HCT116 (cell line): ENCODE results near the gene KANK2. TPM values are rescaled to one million over a fixed set of nuclear protein-coding genes. Genes with fewer than 3 reads are reported as not detected.

Source experiments
- ATAC-seq: fragments of 200-7000 bp; cut with Tn5 transposase; 2 replicates; pipeline ENCODE4 v1.9.1; 2020; ENCODE audit warnings: mild to moderate bottlenecking, moderate library complexity
- BruUV-seq: library from RNA; stranded (reverse); fragments of 400-500 nt; replicated peaks from 2 replicates; lab custom pipeline; 2021; lab: Mats Ljungman, UMichigan
- CTCF ChIA-PET: fragments of 300-600 bp; sonication (Branson Sonifier 250); formaldehyde crosslinking; loops from one replicate; lab custom pipeline; 2021; ENCODE audit warnings: antibody characterized with exemption; lab: Charles Lee
- POLR2A ChIA-PET: fragments of 300-600, 350-600 bp; sonication (Branson Sonifier 250); formaldehyde crosslinking; loops from one replicate; lab custom pipeline; 2021; ENCODE audit warnings: antibody characterized with exemption; lab: Charles Lee
- RAD21 ChIA-PET, 2 experiments: fragments of 300-600 bp; sonication (Branson Sonifier 250); formaldehyde crosslinking; loops; one replicate each; lab custom pipeline; 2023; ENCODE audit warnings: low total read pairs in 2 of 2; ENCODE audit not compliant: uncharacterized antibody in 2 of 2, unreplicated experiment in 2 of 2, low non-redundant PET in 1 of 2; lab: Charles Lee
- DNase-seq: peaks from one replicate; pipeline ENCODE4 v3.0.0-alpha.2; 2010; ENCODE audit warnings: low read depth, low spot score
- H2AFZ ChIP-seq: fragments of 200-600 bp; shearing (Covaris generic), sonication (generic); 2 replicates; pipeline ENCODE4 v1.6.1; 2017; ENCODE audit warnings: low read depth, mixed run types, mixed read lengths, antibody characterized with exemption, low read length; ENCODE audit not compliant: poor library complexity, severe bottlenecking
- H3K27ac ChIP-seq: 2 replicates; pipeline ENCODE4 v1.5.1; 2012; ENCODE audit warnings: low read depth, low read length
- H3K27me3 ChIP-seq: fragments of 200-600 bp; sonication (generic); 2 replicates; pipeline ENCODE4 v1.6.1; 2016; ENCODE audit warnings: mixed run types, low read length, mixed read lengths; ENCODE audit not compliant: insufficient read depth
- H3K36me3 ChIP-seq, 2 experiments: fragments of 200-500 bp in 1 of 2; fragments of 200-600 bp in 1 of 2; sonication (Bioruptor generic) in 1 of 2; sonication (generic) in 1 of 2; 2 replicates each; pipeline versions ENCODE4 v1.5.1 to v1.6.1; 2014 to 2016; ENCODE audit warnings: low read length in 2 of 2, inconsistent platforms in 1 of 2, mixed read lengths in 1 of 2, mixed run types in 1 of 2; ENCODE audit not compliant: insufficient read depth in 2 of 2, control insufficient read depth in 1 of 2
- H3K4me1 ChIP-seq, 2 experiments: fragments of 200-600 bp in 1 of 2; sonication (generic) in 1 of 2; 2 replicates each; pipeline versions ENCODE4 v1.5.1 to v1.6.1; 2012 to 2017; ENCODE audit warnings: low read length in 2 of 2, inconsistent platforms in 1 of 2, mild to moderate bottlenecking in 1 of 2, mixed read lengths in 1 of 2, mixed run types in 1 of 2, moderate library complexity in 1 of 2; ENCODE audit not compliant: insufficient read depth in 2 of 2, control insufficient read depth in 1 of 2
- H3K4me2 ChIP-seq: fragments of 200-600 bp; sonication (generic); 2 replicates; pipeline ENCODE4 v1.6.1; 2017; ENCODE audit warnings: mixed run types, low read length, mixed read lengths
- H3K4me3 ChIP-seq, 2 experiments: fragments of 200-600 bp in 1 of 2; sonication (generic) in 1 of 2; replicated peaks in 1 of 2; 2 replicates each; pipeline ENCODE4 v1.5.1; 2011 to 2016; ENCODE audit warnings: low read length in 2 of 2, control low read depth in 1 of 2, low read depth in 1 of 2, mild to moderate bottlenecking in 1 of 2, mixed read lengths in 1 of 2, mixed run types in 1 of 2
- H3K79me2 ChIP-seq: fragments of 200-600 bp; sonication (generic); 2 replicates; pipeline ENCODE4 v1.6.1; 2017; ENCODE audit warnings: mild to moderate bottlenecking, mixed run types, low read length, moderate library complexity, mixed read lengths; ENCODE audit not compliant: insufficient read depth
- H3K9ac ChIP-seq: fragments of 200-600 bp; sonication (generic); 2 replicates; pipeline ENCODE4 v1.6.1; 2016; ENCODE audit warnings: low read length, mixed read lengths
- H3K9me2 ChIP-seq: fragments of 200-600 bp; sonication (generic), shearing (Covaris generic); 2 replicates; pipeline ENCODE4 v1.6.1; 2017; ENCODE audit warnings: mixed run types, mild to moderate bottlenecking, moderate library complexity; ENCODE audit not compliant: insufficient read depth
- H3K9me3 ChIP-seq, 2 experiments: fragments of 200-500 bp in 1 of 2; fragments of 200-600 bp in 1 of 2; sonication (Bioruptor generic) in 1 of 2; sonication (generic) in 1 of 2; 2 replicates each; pipeline ENCODE4 v1.6.1; 2014 to 2017; ENCODE audit warnings: low read length in 2 of 2, mixed read lengths in 2 of 2, inconsistent platforms in 1 of 2, low read depth in 1 of 2, mild to moderate bottlenecking in 1 of 2, mixed run types in 1 of 2, moderate library complexity in 1 of 2; ENCODE audit not compliant: control insufficient read depth in 1 of 2, insufficient read depth in 1 of 2
- H4K20me1 ChIP-seq: fragments of 200-600 bp; sonication (generic), shearing (Covaris generic); 2 replicates; pipeline ENCODE4 v1.6.1; 2017; ENCODE audit warnings: mixed run types, mild to moderate bottlenecking, moderate library complexity; ENCODE audit not compliant: insufficient read depth
- ATF3 ChIP-seq: IDR thresholded peaks from 2 replicates; pipeline ENCODE4 v1.6.1; 2012
- CEBPB ChIP-seq: IDR thresholded peaks from 2 replicates; pipeline ENCODE4 v1.6.1; 2012; ENCODE audit warnings: low read depth
- FOSL1 ChIP-seq: IDR thresholded peaks from 2 replicates; pipeline ENCODE4 v1.6.1; 2012; ENCODE audit warnings: low read depth
- JUND ChIP-seq: IDR thresholded peaks from 2 replicates; pipeline ENCODE4 v1.6.1; 2012
- RAD21 ChIP-seq: IDR thresholded peaks from 2 replicates; pipeline ENCODE4 v1.6.1; 2012; ENCODE audit warnings: low read depth, mild to moderate bottlenecking
- TCF7L2 ChIP-seq: IDR thresholded peaks from 2 replicates; pipeline ENCODE4 v1.7.0; 2011; ENCODE audit warnings: borderline replicate concordance, inconsistent platforms; ENCODE audit not compliant: insufficient read depth, insufficient read length; ENCODE audit errors: extremely low read depth
- intact Hi-C: fragments of 100-400 bp; cut with micrococcal nuclease; formaldehyde crosslinking; loops from 2 replicates; pipeline ENCODE4 v1.10.0; 2022
- total RNA-seq: library from RNA; stranded (reverse); gene quantifications from one replicate; pipeline ENCODE4 v1.2.1, GENCODE V29; 2021; ENCODE audit not compliant: unreplicated experiment

KANK2 gene
- total RNA-seq, 1 experiment from 2014 or later = 43.6 TPM

GRCh38 chr19:11173516-11174155, 23.7 kb downstream of the KANK2 start:
- Histone ChIP-seq H3K36me3 (peaks cover 0 to 19% of the 10 kb centered on the region in 2 experiments; a peak in 2 of 4 replicates), H3K4me2 (no peak overlapping the region), H3K27me3 (no peaks in the 10 kb centered on the region), H3K4me1 (peaks cover 0 to 8% of the 10 kb centered on the region in 2 experiments; a peak in 1 of 4 replicates), H3K4me3 (no peak overlapping the region), H4K20me1 (no peaks in the 10 kb centered on the region), H3K9ac (no peak overlapping the region), H2AFZ (no peak overlapping the region), H3K79me2 (no peaks in the 10 kb centered on the region), H3K9me3 (no peaks in the 10 kb centered on the region), H3K27ac (no peak overlapping the region), H3K9me2 (no peaks in the 10 kb centered on the region)
- RAD21 ChIA-PET = no interaction called here
- no peak for ATAC-seq
- CTCF ChIA-PET = no interaction called here
- POLR2A ChIA-PET = no interaction called here
- TF ChIP-seq TCF7L2 (no peak), RAD21 (no peak), JUND (no peak), FOSL1 (no peak), ATF3 (no peak)
- no peak for DNase-seq
- no TSS peak for BruUV-seq
- intact Hi-C loops = no loop called here

- H3K9me2 ChIP-seq = no peaks in the 10 kb centered on the region
- no peaks in the 10 kb centered on the region for H3K9me3 ChIP-seq
- CTCF ChIA-PET = no interaction called here
- DNase-seq (no peak), ATAC-seq (no peak)
- H3K9ac ChIP-seq = no peak overlapping the region
- no peak overlapping the region for H3K4me3 ChIP-seq
- H3K27ac ChIP-seq = no peak overlapping the region
- H3K4me1 ChIP-seq = peaks cover 0 to 16% of the 10 kb centered on the region in 2 experiments; a peak in 1 of 4 replicates
- H4K20me1 ChIP-seq = no peaks in the 10 kb centered on the region
- POLR2A ChIA-PET = interaction anchor here (1.4 kb wide), 1 partner anchor 10 kb away, joined by 3 read pairs; no protein-coding TSS in a partner anchor
- RAD21 ChIA-PET = no interaction called here
- no peak for TF ChIP-seq CEBPB
- H3K4me2 ChIP-seq = no peak overlapping the region
- H3K79me2 ChIP-seq = no peaks in the 10 kb centered on the region
- H3K27me3 ChIP-seq = no peaks in the 10 kb centered on the region
- peaks cover 0 to 14% of the 10 kb centered on the region in 2 experiments; a peak in 2 of 4 replicates for H3K36me3 ChIP-seq
- no TSS peak for BruUV-seq
- intact Hi-C loops = no loop called here
- no peak overlapping the region for H2AFZ ChIP-seq
Measured at GRCh38 chr19:11172576-11172975, 24.8 kb downstream of the KANK2 start.
